ENCODE measurements around the gene APBA2.

GRCh38 chr15:28899061-28899738 lies 13.4 kb downstream of the APBA2 start:
- TF ChIP-seq CTCF (IDR thresholded peaks at IDR 0.05) (no peak), POLR2A (IDR thresholded peaks at IDR 0.05) (no peak), EP300 (IDR thresholded peaks at IDR 0.05) (no peak)

Data from tibial nerve (tissue), 4 donors.